HFF-Myc (cell line): Measurements from ENCODE around the gene PGGHG.

ENCODE experiments used
- DNase-seq: peaks from one replicate; pipeline ENCODE4 v3.0.0-alpha.2; 2011; ENCODE audit warnings: low read depth; ENCODE audit errors: extremely low read depth
- H3K4me3 ChIP-seq: replicated peaks from 2 replicates; pipeline ENCODE4 v1.5.1; 2011; ENCODE audit warnings: low read depth, mild to moderate bottlenecking, control low read depth, low read length
- TF ChIP-seq, protein P1 (sequence below): IDR thresholded peaks from 2 replicates; pipeline ENCODE4 v1.5.1; 2012; ENCODE audit warnings: mild to moderate bottlenecking, low read depth, low read length, control low read depth; ENCODE audit errors: missing control alignments

Gene PGGHG

DNA sequence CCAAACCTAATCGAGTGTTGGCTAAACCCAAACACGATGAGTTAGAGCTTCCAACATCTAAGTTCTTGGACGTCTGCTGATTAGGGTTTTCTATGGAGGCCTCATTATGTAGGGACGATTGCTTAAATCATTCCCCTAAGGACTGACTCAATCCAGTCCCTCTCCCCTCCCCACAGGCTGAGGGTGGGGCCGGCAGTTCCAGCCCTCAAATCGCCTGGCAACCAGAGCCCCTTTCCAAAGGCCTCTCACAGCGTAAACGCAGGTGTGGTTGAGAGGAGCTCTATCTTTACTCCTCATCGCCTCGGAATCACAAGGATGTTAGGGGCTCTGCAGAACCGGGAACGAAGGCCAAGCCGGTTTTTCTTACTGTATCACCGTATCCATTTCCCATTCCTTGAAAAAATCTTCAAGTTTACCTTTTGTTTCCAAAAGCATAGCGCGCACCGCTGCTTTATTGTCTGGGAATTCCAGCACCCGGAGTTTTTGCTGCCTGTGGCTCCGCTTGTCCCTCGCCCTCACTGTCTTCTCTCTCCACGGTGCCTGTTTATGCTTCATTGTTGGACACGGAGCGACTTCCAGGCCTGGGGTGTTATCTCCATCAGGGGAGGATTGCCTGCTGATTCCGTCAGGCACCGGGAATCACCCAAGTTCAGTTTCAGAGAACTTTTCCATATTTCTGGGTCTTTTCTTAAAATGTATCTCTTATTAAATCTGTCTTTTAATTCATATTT, 45.5 kb downstream of the PGGHG start:
- no peak overlapping the region for H3K4me3 ChIP-seq
- TF ChIP-seq, protein P1, sequence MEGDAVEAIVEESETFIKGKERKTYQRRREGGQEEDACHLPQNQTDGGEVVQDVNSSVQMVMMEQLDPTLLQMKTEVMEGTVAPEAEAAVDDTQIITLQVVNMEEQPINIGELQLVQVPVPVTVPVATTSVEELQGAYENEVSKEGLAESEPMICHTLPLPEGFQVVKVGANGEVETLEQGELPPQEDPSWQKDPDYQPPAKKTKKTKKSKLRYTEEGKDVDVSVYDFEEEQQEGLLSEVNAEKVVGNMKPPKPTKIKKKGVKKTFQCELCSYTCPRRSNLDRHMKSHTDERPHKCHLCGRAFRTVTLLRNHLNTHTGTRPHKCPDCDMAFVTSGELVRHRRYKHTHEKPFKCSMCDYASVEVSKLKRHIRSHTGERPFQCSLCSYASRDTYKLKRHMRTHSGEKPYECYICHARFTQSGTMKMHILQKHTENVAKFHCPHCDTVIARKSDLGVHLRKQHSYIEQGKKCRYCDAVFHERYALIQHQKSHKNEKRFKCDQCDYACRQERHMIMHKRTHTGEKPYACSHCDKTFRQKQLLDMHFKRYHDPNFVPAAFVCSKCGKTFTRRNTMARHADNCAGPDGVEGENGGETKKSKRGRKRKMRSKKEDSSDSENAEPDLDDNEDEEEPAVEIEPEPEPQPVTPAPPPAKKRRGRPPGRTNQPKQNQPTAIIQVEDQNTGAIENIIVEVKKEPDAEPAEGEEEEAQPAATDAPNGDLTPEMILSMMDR, result no peak
- no peak for DNase-seq

DNA sequence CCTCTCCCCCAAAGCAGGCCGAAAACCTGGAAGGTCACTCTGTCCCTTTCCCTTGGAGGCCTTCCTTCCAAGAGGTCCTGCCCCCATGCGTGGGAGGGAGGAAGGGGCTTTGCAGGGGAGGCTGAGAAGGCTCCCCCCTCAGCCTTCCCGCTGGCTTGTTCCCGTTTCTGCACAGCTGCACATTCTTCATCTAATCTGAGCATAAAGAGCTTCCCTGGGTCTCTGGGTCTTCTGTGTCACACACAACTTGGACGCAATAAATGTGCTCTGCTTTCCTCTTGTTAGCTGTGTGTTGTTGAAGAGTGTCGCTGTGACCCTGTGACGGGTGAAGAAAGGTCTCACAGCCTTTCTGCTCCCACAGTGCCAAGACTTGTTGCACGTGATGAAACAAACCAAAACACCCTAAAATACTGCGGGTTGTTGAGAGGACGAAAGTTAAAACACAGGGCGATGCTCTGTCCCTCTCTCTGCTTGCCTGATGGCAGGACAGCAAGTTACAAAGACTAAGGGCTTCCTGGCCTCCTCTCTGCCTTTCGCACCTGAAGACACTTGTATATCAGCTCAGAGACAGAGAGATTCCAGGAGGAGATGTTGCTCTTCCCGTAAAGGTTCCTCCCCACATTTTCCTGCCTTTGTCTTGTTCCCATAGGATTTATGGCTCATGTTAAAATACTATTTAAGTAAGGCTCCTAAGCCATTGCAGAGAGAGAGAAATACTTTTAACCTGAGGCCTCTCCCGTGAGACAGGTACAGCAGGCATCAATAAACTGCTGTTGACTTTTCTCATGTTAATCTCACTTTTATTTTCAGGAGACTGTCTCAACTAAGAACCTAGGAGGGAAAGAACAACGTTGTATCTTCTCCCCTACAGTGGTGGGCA, 47.1 kb downstream of the PGGHG start:
- no peak for DNase-seq
- TF ChIP-seq, protein P1, result no peak
- no peak overlapping the region for H3K4me3 ChIP-seq

DNA sequence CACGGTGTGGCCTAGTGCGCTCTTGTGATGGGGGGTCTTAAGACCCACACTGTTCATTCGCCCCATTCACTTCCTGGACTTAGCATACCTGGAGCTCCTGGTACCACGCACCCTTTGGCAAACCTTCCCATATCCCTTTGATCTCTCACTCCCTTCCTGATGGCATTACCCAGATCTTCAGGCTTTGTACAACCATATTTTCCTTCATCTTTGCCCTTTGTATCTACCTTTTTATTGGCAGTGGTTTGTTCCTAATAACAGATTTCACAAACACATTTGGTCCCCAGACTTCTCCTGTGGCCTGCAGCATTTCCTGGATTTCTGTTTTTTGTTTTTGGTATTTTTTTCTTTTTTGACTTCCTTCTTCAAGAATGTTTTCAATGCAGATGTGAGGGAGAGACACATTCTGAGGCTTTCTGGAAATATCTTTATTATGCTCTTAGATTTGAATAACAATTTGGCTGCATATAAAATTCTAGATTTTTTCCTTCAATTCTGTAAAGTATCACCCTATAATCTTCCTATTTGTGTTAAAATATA, 47.8 kb downstream of the PGGHG start:
- no peak for DNase-seq
- TF ChIP-seq, protein P1, result no peak
- H3K4me3 ChIP-seq, result no peak overlapping the region

DNA sequence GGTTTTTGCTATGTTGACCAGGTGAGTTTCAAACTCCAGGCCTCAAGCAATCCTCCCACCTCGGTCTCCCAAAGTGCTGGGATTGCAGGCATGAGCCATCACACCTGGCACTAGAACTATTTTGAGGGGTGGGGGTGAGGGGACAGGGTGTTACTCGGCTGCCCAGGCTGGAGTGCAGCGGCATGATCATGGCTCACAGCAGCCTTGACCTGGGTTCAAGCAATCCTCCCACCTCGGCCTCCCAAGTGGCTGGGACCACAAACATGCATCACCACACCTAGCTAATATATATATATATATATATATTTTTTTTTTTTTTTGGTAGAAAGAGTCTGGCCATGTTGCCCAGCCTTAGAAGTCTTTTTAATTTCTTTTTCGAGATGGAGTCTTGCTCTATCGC, 48.8 kb downstream of the PGGHG start:
- TF ChIP-seq, protein P1, result no peak
- no peak overlapping the region for H3K4me3 ChIP-seq
- no peak for DNase-seq

DNA sequence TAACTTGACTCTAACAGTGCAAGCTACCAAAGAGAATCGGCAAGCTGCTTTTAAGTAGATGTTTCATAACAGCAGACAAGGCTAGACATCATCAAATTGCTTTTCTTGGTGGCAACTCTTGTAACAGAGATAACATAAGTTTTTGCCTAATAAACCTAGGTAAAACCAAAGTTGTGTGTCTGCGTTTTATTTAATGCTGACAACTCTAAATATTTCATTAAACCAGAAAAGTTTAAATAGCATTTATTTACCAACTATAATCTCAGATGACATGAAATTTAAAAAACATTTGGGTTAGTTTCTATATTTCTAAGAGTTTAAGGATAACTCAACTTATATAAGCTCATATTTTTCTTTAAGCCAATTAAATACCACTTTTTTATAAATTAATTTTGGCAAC, 51.0 kb downstream of the PGGHG start:
- TF ChIP-seq, protein P1, result no peak

DNA sequence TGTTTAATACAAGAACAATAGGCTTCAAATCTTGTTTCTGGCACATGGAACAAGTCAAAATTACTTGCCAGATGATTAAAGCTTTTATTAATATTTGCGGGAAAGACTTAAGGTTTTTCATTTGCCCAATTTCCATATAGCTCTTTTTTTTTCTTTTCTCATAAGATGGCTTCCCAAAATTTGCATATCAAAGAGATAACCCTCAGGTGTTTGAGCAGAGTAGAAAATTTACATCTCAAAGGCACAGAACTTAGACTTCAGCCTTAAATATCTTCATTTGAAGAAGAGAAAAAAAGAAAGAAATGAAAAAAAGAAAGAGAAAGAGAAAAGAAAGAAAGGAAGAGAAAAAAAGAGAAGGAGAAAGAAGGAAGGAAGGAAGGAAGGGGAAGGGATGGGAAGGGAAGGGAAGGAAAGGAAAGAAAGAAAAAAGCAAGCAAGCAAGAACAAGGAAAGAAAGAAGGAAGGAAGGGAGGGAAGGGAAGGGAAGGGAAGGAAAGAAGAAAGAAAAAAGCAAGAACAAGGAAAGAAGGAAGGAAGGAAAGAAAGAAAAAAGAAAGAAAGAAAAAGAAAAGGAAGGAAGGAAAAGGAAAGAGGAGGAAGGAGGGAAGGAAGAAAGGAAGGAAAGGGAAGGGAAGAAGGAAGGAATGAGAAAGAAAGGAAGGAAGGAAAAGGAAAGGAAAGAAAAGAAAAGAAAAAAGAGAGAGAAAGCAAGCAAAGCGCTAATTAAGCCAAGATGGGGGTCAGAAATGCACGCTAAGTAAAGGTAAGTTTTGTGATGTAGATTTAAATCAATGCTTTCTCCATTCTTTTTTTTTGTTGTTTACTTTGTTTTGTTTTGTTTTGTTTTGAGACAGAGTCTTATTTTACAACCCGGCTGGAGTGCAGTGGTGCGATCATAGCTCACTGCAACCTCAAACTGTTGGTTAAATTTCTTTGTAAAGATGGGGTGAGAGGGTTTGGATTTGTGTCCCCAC, 51.9 kb downstream of the PGGHG start:
- no peak overlapping the region for H3K4me3 ChIP-seq
- TF ChIP-seq, protein P1, result no peak
- DNase-seq, result no peak

More for the DNA sequence above, 51.0 kb downstream of the PGGHG start:
- H3K4me3 ChIP-seq, result no peak overlapping the region
- DNase-seq, result no peak
